Measurements from ENCODE around the gene ID1. TPM values are rescaled to one million over a fixed set of nuclear protein-coding genes. Genes with fewer than 3 reads are reported as not detected.
A peak's percentile ranks its signal among the peaks of the same experiment; 100 is the strongest.
"Not testable (repeated sequence)": the region's sequence is repeated elsewhere in the genome, so short reads cannot be mapped to it uniquely, and the experiment has no call there.

The ID1 gene
- total and polyA plus RNA-seq, 8 donors: 168 to 585 (median 364) TPM

- H3K36me3 ChIP-seq: no peaks in the 10 kb centered on the region
Observed at GRCh38 chr20:31643522-31643921, 38.4 kb downstream of the ID1 start.

GRCh38 chr20:31644701-31645100 lies 39.6 kb downstream of the ID1 start:
- Histone ChIP-seq H3K4me3 (no peak overlapping the region), H3K9me3 (no peaks in the 10 kb centered on the region), H3K4me1 (no peaks in the 10 kb centered on the region), H3K36me3 (no peaks in the 10 kb centered on the region), H3K27ac (no peak overlapping the region), H3K27me3 (no peaks in the 10 kb centered on the region)
- no peak for DNase-seq
- intact Hi-C loops (cut with DNase I; ENCODE audit: low total_unique reads): no loop called here
- TF ChIP-seq CTCF (IDR thresholded peaks at IDR 0.05) (no peak), POLR2AphosphoS5 (IDR thresholded peaks at IDR 0.05) (no peak), POLR2A (IDR thresholded peaks at IDR 0.05) (no peak), EP300 (IDR thresholded peaks at IDR 0.05) (no peak)
- 75 to 80% (median 79%) methylated on average over 8 of the region's 8 CpGs for WGBS, 5 donors

More at GRCh38 chr20:31643522-31643921, 38.4 kb downstream of the ID1 start:
- no peak for TF ChIP-seq POLR2A (IDR thresholded peaks at IDR 0.05)
- TF ChIP-seq CTCF (IDR thresholded peaks at IDR 0.05): no peak
- no peak for TF ChIP-seq EP300 (IDR thresholded peaks at IDR 0.05)
- no peak for TF ChIP-seq POLR2AphosphoS5 (IDR thresholded peaks at IDR 0.05)
- H3K9me3 ChIP-seq: no peaks in the 10 kb centered on the region
- WGBS, 5 donors: 76 to 91% (median 84%) methylated on average over 4 of the region's 4 CpGs
- H3K27ac ChIP-seq: no peak overlapping the region
- peaks cover 0 to 8% (median 0%) of the 10 kb centered on the region in 3 donors for H3K27me3 ChIP-seq
- no peaks in the 10 kb centered on the region for H3K4me1 ChIP-seq
- no peak overlapping the region for H3K4me3 ChIP-seq
- no peak for DNase-seq
- intact Hi-C loops (cut with DNase I; ENCODE audit: low total_unique reads): no loop called here

- DNase-seq; intact Hi-C loops (cut with DNase I; ENCODE audit: low total_unique reads); H3K36me3 ChIP-seq; H3K4me1 ChIP-seq; H3K27ac ChIP-seq; H3K27me3 ChIP-seq; H3K9me3 ChIP-seq; H3K4me3 ChIP-seq: not testable (repeated sequence)
- 64 to 86% (median 69%) methylated on average over 3 of the region's 3 CpGs for WGBS, 5 donors
Observed at GRCh38 chr20:31648104-31648503, 43.0 kb downstream of the ID1 start.

GRCh38 chr20:31652917-31653396 lies 47.9 kb downstream of the ID1 start:
- H3K9me3 ChIP-seq: no peaks in the 10 kb centered on the region
- H3K27ac ChIP-seq: no peak overlapping the region
- no peaks in the 10 kb centered on the region for H3K36me3 ChIP-seq
- intact Hi-C loops (cut with DNase I; ENCODE audit: low total_unique reads): no loop called here
- no peak overlapping the region for H3K4me3 ChIP-seq
- H3K4me1 ChIP-seq: peaks cover 0 to 15% (median 3%) of the 10 kb centered on the region in 4 donors
- WGBS, 5 donors: 10 to 30% (median 19%) methylated on average over 5 of the region's 5 CpGs
- DNase-seq: peak in 1 of 2 donors; percentile 62
- no peaks in the 10 kb centered on the region for H3K27me3 ChIP-seq
- TF ChIP-seq POLR2AphosphoS5 (IDR thresholded peaks at IDR 0.05): no peak
- no peak for TF ChIP-seq POLR2A (IDR thresholded peaks at IDR 0.05)
- TF ChIP-seq EP300 (IDR thresholded peaks at IDR 0.05): no peak

GRCh38 chr20:31653561-31653960 lies 48.5 kb downstream of the ID1 start:
- H3K4me1 ChIP-seq: peaks cover 0 to 15% (median 3%) of the 10 kb centered on the region in 4 donors
- H3K36me3 ChIP-seq: no peaks in the 10 kb centered on the region
- no peak for TF ChIP-seq POLR2A (IDR thresholded peaks at IDR 0.05)
- no peak for TF ChIP-seq POLR2AphosphoS5 (IDR thresholded peaks at IDR 0.05)
- no peak for TF ChIP-seq EP300 (IDR thresholded peaks at IDR 0.05)
- TF ChIP-seq CTCF (IDR thresholded peaks at IDR 0.05): no peak
- DNase-seq: no peak
- H3K4me3 ChIP-seq: no peak overlapping the region
- no peak overlapping the region for H3K27ac ChIP-seq
- WGBS, 5 donors: 49 to 60% (median 50%) methylated on average over 5 of the region's 5 CpGs
- intact Hi-C loops (cut with DNase I; ENCODE audit: low total_unique reads): no loop called here
- no peaks in the 10 kb centered on the region for H3K9me3 ChIP-seq
- H3K27me3 ChIP-seq: no peaks in the 10 kb centered on the region

Measured in stomach (tissue), 9 donors.